Prostate gland (tissue), 2 donors: ENCODE results near the gene C1orf105.

ENCODE experiments used
- POLR2A ChIP-seq: fragments of 450-650 bp; IDR thresholded peaks from one replicate; pipeline ENCODE4 v1.6.1; 2016; ENCODE audit warnings: antibody characterized with exemption, mild to moderate bottlenecking
- POLR2AphosphoS5 ChIP-seq: sonication (generic); formaldehyde crosslinking; IDR thresholded peaks from one replicate; pipeline ENCODE4 v1.6.1; 2017; ENCODE audit warnings: antibody characterized with exemption
- TF ChIP-seq, protein P1 (sequence below), 4 experiments: fragments of 200-600 bp in 2 of 4; fragments of 450-650 bp in 2 of 4; sonication (generic) in 2 of 4; IDR thresholded peaks; 1 replicate in 3 of 4; 2 replicates in 1 of 4; pipeline ENCODE4 v1.5.1; 2016 to 2019; ENCODE audit warnings: antibody characterized with exemption in 4 of 4, mild to moderate bottlenecking in 2 of 4, moderate library complexity in 2 of 4

DNA sequence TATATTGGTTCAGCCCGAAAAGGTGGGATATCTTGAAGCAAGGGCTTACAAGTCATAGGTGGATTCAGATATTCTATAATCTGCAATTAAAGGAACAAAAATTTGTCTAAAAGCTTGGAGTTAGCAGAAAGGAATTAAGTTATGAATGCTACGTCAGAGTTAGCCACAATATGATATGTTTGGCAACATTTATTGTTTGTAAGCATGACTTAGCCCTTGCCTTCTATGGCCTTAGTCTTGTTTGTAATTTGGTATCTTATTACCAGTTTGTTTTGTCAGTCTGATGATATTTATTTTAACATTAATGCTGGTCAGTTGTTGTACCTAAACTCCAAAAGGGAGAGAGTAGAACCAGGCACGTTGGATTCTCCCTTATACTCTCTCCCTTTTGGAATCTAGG, 69.4 kb downstream of the C1orf105 start:
- TF ChIP-seq, protein P1, sequence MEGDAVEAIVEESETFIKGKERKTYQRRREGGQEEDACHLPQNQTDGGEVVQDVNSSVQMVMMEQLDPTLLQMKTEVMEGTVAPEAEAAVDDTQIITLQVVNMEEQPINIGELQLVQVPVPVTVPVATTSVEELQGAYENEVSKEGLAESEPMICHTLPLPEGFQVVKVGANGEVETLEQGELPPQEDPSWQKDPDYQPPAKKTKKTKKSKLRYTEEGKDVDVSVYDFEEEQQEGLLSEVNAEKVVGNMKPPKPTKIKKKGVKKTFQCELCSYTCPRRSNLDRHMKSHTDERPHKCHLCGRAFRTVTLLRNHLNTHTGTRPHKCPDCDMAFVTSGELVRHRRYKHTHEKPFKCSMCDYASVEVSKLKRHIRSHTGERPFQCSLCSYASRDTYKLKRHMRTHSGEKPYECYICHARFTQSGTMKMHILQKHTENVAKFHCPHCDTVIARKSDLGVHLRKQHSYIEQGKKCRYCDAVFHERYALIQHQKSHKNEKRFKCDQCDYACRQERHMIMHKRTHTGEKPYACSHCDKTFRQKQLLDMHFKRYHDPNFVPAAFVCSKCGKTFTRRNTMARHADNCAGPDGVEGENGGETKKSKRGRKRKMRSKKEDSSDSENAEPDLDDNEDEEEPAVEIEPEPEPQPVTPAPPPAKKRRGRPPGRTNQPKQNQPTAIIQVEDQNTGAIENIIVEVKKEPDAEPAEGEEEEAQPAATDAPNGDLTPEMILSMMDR (IDR thresholded peaks at IDR 0.05): no peak
- TF ChIP-seq POLR2A (no peak), POLR2AphosphoS5 (no peak)
